Progenitor cell of endocrine pancreas (in vitro differentiated cells): Measurements from ENCODE around the gene NAV2. TPM values are rescaled to one million over a fixed set of nuclear protein-coding genes. Genes with fewer than 3 reads are reported as not detected.

ENCODE experiments used
- DNase-seq: peaks from one replicate; pipeline ENCODE4 v3.0.0; 2021; ENCODE audit warnings: low spot score; ENCODE audit not compliant: unreplicated experiment
- H3K27ac Mint-ChIP-seq: 2 replicates; pipeline ENCODE4 v1.8.0; 2021; ENCODE audit warnings: mild to moderate bottlenecking, moderate library complexity, mixed read lengths
- H3K27me3 Mint-ChIP-seq: 2 replicates; pipeline ENCODE4 v1.8.0; 2021; ENCODE audit warnings: mixed read lengths
- H3K36me3 Mint-ChIP-seq: 2 replicates; pipeline ENCODE4 v1.8.0; 2022; ENCODE audit warnings: mixed read lengths; ENCODE audit not compliant: insufficient read depth
- H3K4me1 Mint-ChIP-seq: 2 replicates; pipeline ENCODE4 v1.8.0; 2021; ENCODE audit warnings: low read depth, mixed read lengths
- H3K4me3 Mint-ChIP-seq: 2 replicates; pipeline ENCODE4 v1.8.0; 2021; ENCODE audit warnings: low read depth, mild to moderate bottlenecking, moderate library complexity, mixed read lengths
- H3K9me3 Mint-ChIP-seq: 2 replicates; pipeline ENCODE4 v1.8.0; 2021; ENCODE audit warnings: low read depth, mixed read lengths
- total RNA-seq: library from RNA; stranded (reverse); gene quantifications from 2 replicates; pipeline ENCODE4 v1.2.1, GENCODE V29; 2021
- TF ChIP-seq, protein P1 (sequence below): fragments of 200-600 bp; sonication (generic); IDR thresholded peaks from one replicate; pipeline ENCODE4 v1.5.0; 2021; ENCODE audit warnings: antibody characterized with exemption, mild to moderate bottlenecking; ENCODE audit not compliant: unreplicated experiment

The NAV2 gene
- total RNA-seq, 1 donor from 2014 or later: 88.3 TPM

DNA sequence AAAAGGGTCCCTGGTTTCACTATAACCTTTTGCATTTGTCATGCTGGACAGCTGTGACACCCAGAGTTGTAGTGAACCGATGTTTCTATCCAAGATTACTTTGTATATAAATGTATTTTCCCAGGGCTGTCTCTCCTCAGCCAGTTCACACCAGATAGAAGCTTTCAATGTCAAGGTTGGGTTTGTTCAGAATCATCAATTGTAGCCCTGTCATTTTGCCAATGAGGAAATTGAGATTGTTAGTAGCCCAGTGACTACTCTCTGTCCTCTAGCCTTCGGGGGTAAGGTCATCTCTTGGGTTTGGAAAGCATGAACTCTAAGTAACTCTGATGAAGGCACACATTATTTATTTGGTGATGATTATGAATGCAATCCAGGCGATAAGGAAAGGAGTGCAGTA lies 282.0 kb downstream of the NAV2 start:
- H3K4me1 Mint-ChIP-seq: peaks cover 21% of the 10 kb centered on the region
- no peak overlapping the region for H3K4me3 Mint-ChIP-seq
- TF ChIP-seq, protein P1, sequence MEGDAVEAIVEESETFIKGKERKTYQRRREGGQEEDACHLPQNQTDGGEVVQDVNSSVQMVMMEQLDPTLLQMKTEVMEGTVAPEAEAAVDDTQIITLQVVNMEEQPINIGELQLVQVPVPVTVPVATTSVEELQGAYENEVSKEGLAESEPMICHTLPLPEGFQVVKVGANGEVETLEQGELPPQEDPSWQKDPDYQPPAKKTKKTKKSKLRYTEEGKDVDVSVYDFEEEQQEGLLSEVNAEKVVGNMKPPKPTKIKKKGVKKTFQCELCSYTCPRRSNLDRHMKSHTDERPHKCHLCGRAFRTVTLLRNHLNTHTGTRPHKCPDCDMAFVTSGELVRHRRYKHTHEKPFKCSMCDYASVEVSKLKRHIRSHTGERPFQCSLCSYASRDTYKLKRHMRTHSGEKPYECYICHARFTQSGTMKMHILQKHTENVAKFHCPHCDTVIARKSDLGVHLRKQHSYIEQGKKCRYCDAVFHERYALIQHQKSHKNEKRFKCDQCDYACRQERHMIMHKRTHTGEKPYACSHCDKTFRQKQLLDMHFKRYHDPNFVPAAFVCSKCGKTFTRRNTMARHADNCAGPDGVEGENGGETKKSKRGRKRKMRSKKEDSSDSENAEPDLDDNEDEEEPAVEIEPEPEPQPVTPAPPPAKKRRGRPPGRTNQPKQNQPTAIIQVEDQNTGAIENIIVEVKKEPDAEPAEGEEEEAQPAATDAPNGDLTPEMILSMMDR: no peak
- peaks cover 8% of the 10 kb centered on the region for H3K36me3 Mint-ChIP-seq
- no peaks in the 10 kb centered on the region for H3K9me3 Mint-ChIP-seq
- no peak overlapping the region for H3K27ac Mint-ChIP-seq
- DNase-seq: no peak
- no peaks in the 10 kb centered on the region for H3K27me3 Mint-ChIP-seq

GRCh38 chr11:19995145-19995544 lies 282.5 kb downstream of the NAV2 start:
- Mint-ChIP-seq H3K4me1 (peaks cover 26% of the 10 kb centered on the region), H3K36me3 (peaks cover 8% of the 10 kb centered on the region), H3K4me3 (no peak overlapping the region), H3K27ac (no peak overlapping the region), H3K27me3 (no peaks in the 10 kb centered on the region), H3K9me3 (no peaks in the 10 kb centered on the region)
- no peak for DNase-seq
- TF ChIP-seq, protein P1: no peak

GRCh38 chr11:19996571-19996970 lies 283.9 kb downstream of the NAV2 start:
- no peak overlapping the region for H3K4me3 Mint-ChIP-seq
- H3K27me3 Mint-ChIP-seq: no peaks in the 10 kb centered on the region

DNA sequence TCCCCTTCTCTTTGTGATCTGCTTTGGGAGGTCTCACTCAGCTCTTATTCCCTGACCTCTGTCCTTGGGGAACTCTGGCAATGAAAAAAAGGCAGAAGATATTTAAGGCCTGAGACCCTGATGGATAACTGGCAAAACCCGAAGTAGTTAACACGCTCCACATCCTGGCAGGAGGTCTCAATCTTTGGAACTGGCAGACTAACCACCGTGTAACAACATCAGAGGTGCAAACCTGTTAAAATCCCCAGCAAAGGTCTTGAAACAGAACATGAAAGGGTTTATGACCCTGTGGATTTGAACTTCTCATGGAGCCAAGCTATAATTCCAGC lies 287.3 kb downstream of the NAV2 start:
- Mint-ChIP-seq H3K4me1 (peaks cover 68% of the 10 kb centered on the region), H3K4me3 (peak overlapping the region; percentile 29), H3K36me3 (no peaks in the 10 kb centered on the region), H3K27me3 (no peaks in the 10 kb centered on the region), H3K9me3 (no peaks in the 10 kb centered on the region), H3K27ac (peak overlapping the region; percentile 94)
- DNase-seq: no peak
- TF ChIP-seq, protein P1: no peak

More at GRCh38 chr11:19996571-19996970, 283.9 kb downstream of the NAV2 start:
- Mint-ChIP-seq H3K27ac (no peak overlapping the region), H3K9me3 (no peaks in the 10 kb centered on the region), H3K4me1 (peaks cover 39% of the 10 kb centered on the region), H3K36me3 (peaks cover 8% of the 10 kb centered on the region)
- TF ChIP-seq, protein P1: no peak
- no peak for DNase-seq

DNA sequence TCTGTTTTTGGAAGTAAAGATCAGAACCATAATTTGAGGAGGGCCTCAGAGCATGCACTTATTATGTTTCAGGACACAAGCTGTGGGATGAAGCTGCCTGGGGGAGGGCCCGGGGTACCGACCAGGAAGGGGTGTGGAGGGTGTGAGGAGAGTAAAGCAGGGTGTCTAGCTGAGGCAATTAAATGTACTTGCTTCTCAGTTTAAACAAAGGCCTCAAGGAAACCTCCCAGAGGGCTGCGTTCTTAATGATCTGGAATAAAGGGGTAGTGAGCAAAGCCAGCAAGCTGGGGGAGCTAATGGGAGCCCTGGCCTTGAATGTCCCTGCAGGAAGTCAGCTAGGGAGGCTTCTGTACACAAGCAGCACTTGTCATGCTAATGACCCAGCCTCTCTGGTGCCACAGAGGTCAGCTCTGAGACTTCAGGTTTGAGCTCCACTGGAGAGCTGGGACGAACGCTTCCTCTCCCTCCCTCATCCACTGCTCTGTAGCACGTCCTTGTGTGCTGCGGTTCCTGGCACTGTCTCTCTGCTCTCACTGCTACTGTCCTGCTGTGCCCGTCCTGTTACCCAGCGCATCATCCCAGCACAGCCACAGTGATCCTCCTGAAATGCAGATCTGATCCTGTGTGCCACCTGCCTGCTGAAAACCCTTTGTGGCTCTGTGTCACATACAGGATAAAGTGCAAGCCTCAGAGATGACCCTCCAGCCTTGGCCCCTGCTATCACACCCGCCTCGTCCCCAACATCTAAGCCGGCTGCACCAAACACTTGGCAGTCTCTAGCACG lies 287.9 kb downstream of the NAV2 start:
- TF ChIP-seq, protein P1: no peak
- H3K27ac Mint-ChIP-seq: peak overlapping the region; percentile 94
- peaks cover 65% of the 10 kb centered on the region for H3K4me1 Mint-ChIP-seq
- DNase-seq: no peak
- H3K36me3 Mint-ChIP-seq: no peaks in the 10 kb centered on the region
- peak overlapping the region; percentile 29 for H3K4me3 Mint-ChIP-seq
- H3K9me3 Mint-ChIP-seq: no peaks in the 10 kb centered on the region
- H3K27me3 Mint-ChIP-seq: no peaks in the 10 kb centered on the region
